H9 (cell line): Measurements from ENCODE around the gene C16orf74. TPM values are rescaled to one million over a fixed set of nuclear protein-coding genes. Genes with fewer than 3 reads are reported as not detected.
A peak's percentile ranks its signal among the peaks of the same experiment; 100 is the strongest.

ENCODE experiments used
- DNase-seq: peaks from one replicate; pipeline ENCODE4 v3.0.0-alpha.2; 2017
- H2AFZ ChIP-seq: one replicate; pipeline ENCODE4 v1.6.1; 2013; ENCODE audit warnings: mild to moderate bottlenecking, low read length, control low read depth, moderate library complexity
- H2AK5ac ChIP-seq: 2 replicates; pipeline ENCODE4 v1.6.1; 2013; ENCODE audit warnings: low read length, control low read depth, mixed read lengths; ENCODE audit not compliant: insufficient read length
- H2BK120ac ChIP-seq: one replicate; pipeline ENCODE4 v1.6.1; 2013; ENCODE audit warnings: low read depth, mild to moderate bottlenecking, low read length, control low read depth, inconsistent platforms; ENCODE audit not compliant: poor library complexity, severe bottlenecking
- H2BK12ac ChIP-seq: 2 replicates; pipeline ENCODE4 v1.6.1; 2013; ENCODE audit warnings: low read length, control low read depth, mixed read lengths, low read depth; ENCODE audit not compliant: insufficient read length
- H2BK15ac ChIP-seq: 2 replicates; pipeline ENCODE4 v1.6.1; 2013; ENCODE audit warnings: low read depth, low read length, control low read depth
- H2BK20ac ChIP-seq: one replicate; pipeline ENCODE4 v1.6.1; 2013; ENCODE audit warnings: low read depth, mild to moderate bottlenecking, low read length, control low read depth, inconsistent platforms; ENCODE audit not compliant: poor library complexity, severe bottlenecking
- H2BK5ac ChIP-seq: 2 replicates; pipeline ENCODE4 v1.6.1; 2013; ENCODE audit warnings: low read length, control low read depth, mixed read lengths; ENCODE audit not compliant: insufficient read length
- H3K14ac ChIP-seq: 2 replicates; pipeline ENCODE4 v1.6.1; 2013; ENCODE audit warnings: low read length, control low read depth; ENCODE audit not compliant: insufficient read depth
- H3K18ac ChIP-seq: 2 replicates; pipeline ENCODE4 v1.6.1; 2013; ENCODE audit warnings: low read depth, mild to moderate bottlenecking, mixed read lengths, low read length, control low read depth; ENCODE audit not compliant: insufficient read length
- H3K23ac ChIP-seq: 2 replicates; pipeline ENCODE4 v1.6.1; 2013; ENCODE audit warnings: low read length, control low read depth, mixed read lengths, low read depth; ENCODE audit not compliant: insufficient read length
- H3K23me2 ChIP-seq: 2 replicates; pipeline ENCODE4 v1.6.1; 2013; ENCODE audit warnings: low read depth, mild to moderate bottlenecking, mixed read lengths, low read length, control low read depth; ENCODE audit not compliant: insufficient read length, poor library complexity, severe bottlenecking
- H3K27ac ChIP-seq: 2 replicates; pipeline ENCODE4 v1.5.1; 2013; ENCODE audit warnings: low read length, control low read depth, mixed read lengths, low read depth; ENCODE audit not compliant: insufficient read length
- H3K27me3 ChIP-seq: 2 replicates; pipeline ENCODE4 v1.6.1; 2013; ENCODE audit warnings: low read length, control low read depth, inconsistent platforms; ENCODE audit not compliant: insufficient read depth
- H3K4ac ChIP-seq: 2 replicates; pipeline ENCODE4 v1.6.1; 2013; ENCODE audit warnings: low read depth, mild to moderate bottlenecking, control low read depth, inconsistent platforms, low read length, moderate library complexity
- H3K4me1 ChIP-seq: 2 replicates; pipeline ENCODE4 v1.6.1; 2013; ENCODE audit warnings: low read length, control low read depth, inconsistent platforms; ENCODE audit not compliant: insufficient read depth
- H3K4me2 ChIP-seq: 2 replicates; pipeline ENCODE4 v1.6.1; 2013; ENCODE audit warnings: low read length, control low read depth, mixed read lengths; ENCODE audit not compliant: insufficient read length, insufficient read depth
- H3K56ac ChIP-seq: 2 replicates; pipeline ENCODE4 v1.6.1; 2013; ENCODE audit warnings: low read depth, mild to moderate bottlenecking, mixed read lengths, low read length, control low read depth; ENCODE audit not compliant: insufficient read length
- H3K79me1 ChIP-seq: 2 replicates; pipeline ENCODE4 v1.6.1; 2013; ENCODE audit warnings: low read depth, mild to moderate bottlenecking, moderate library complexity, low read length, control low read depth, inconsistent platforms; ENCODE audit not compliant: insufficient read depth, poor library complexity, severe bottlenecking
- H3K79me2 ChIP-seq: 2 replicates; pipeline ENCODE4 v1.6.1; 2013; ENCODE audit warnings: low read length, control low read depth, inconsistent platforms; ENCODE audit not compliant: insufficient read depth
- H3K9ac ChIP-seq: 2 replicates; pipeline ENCODE4 v1.6.1; 2013; ENCODE audit warnings: low read length, control low read depth, mixed read lengths; ENCODE audit not compliant: insufficient read length; ENCODE audit errors: extremely low read depth
- H3K9me3 ChIP-seq: one replicate; pipeline ENCODE4 v1.6.1; 2013; ENCODE audit warnings: low read depth, low read length, inconsistent platforms; ENCODE audit not compliant: control insufficient read depth
- H3T11ph ChIP-seq: one replicate; pipeline ENCODE4 v1.6.1; 2013; ENCODE audit warnings: mild to moderate bottlenecking, low read length, control low read depth, inconsistent platforms
- H4K20me1 ChIP-seq: one replicate; pipeline ENCODE4 v1.6.1; 2013; ENCODE audit not compliant: control insufficient read depth, insufficient read length, insufficient read depth
- H4K5ac ChIP-seq: 2 replicates; pipeline ENCODE4 v1.6.1; 2013; ENCODE audit warnings: low read depth, mild to moderate bottlenecking, mixed read lengths, low read length, control low read depth; ENCODE audit not compliant: insufficient read length
- H4K8ac ChIP-seq: replicated peaks from 2 replicates; pipeline ENCODE4 v1.6.1; 2013; ENCODE audit warnings: low read length, control low read depth, mixed read lengths, low read depth; ENCODE audit not compliant: insufficient read length
- H4K91ac ChIP-seq: 2 replicates; pipeline ENCODE4 v1.6.1; 2013; ENCODE audit warnings: low read depth, mild to moderate bottlenecking, moderate library complexity, mixed read lengths, low read length, control low read depth; ENCODE audit not compliant: insufficient read length
- H3K27ac Mint-ChIP-seq, 3 experiments: 2 replicates in 2 of 3; 3 replicates in 1 of 3; pipeline ENCODE4 v1.8.0; 2020 to 2021; ENCODE audit warnings: mixed read lengths in 3 of 3, mild to moderate bottlenecking in 1 of 3, moderate library complexity in 1 of 3
- H3K27me3 Mint-ChIP-seq: 2 replicates; pipeline ENCODE4 v1.8.0; 2021; ENCODE audit warnings: low read depth, mild to moderate bottlenecking, moderate library complexity, mixed read lengths
- H3K36me3 Mint-ChIP-seq, 3 experiments: 2 replicates in 2 of 3; 3 replicates in 1 of 3; pipeline ENCODE4 v1.8.0; 2020 to 2021; ENCODE audit warnings: low read depth in 3 of 3, mixed read lengths in 3 of 3; ENCODE audit not compliant: insufficient read depth in 1 of 3
- H3K4me1 Mint-ChIP-seq, 2 experiments: 2 replicates each; pipeline ENCODE4 v1.8.0; 2020; ENCODE audit warnings: mixed read lengths in 2 of 2
- H3K4me3 Mint-ChIP-seq, 2 experiments: 2 replicates in 1 of 2; 3 replicates in 1 of 2; pipeline ENCODE4 v1.8.0; 2020 to 2021; ENCODE audit warnings: mild to moderate bottlenecking in 2 of 2, mixed read lengths in 2 of 2, moderate library complexity in 1 of 2
- H3K9me3 Mint-ChIP-seq, 2 experiments: 2 replicates in 1 of 2; 3 replicates in 1 of 2; pipeline ENCODE4 v1.8.0; 2020; ENCODE audit warnings: mild to moderate bottlenecking in 2 of 2, mixed read lengths in 2 of 2, moderate library complexity in 1 of 2
- CTCF ChIP-seq: fragments of 200-600 bp; sonication (generic); conservative IDR thresholded peaks from 3 replicates; pipeline ENCODE4 v1.8.0; 2021; ENCODE audit warnings: antibody characterized with exemption, mild to moderate bottlenecking
- WGBS: extraction: QIAGEN DNeasy Blood & Tissue Kit; methylation state at CpG from one replicate; pipeline ENCODE4 v1.1.7; 2013; ENCODE audit warnings: missing lambda C conversion rate, low lambda C conversion rate, mixed read lengths; ENCODE audit not compliant: insufficient read length; ENCODE audit errors: extremely low coverage; 5-methylcytosine and 5-hydroxymethylcytosine counted together
- total RNA-seq: library from RNA; stranded (reverse); gene quantifications from 2 replicates; pipeline ENCODE4 v1.2.1, GENCODE V29; 2021

The C16orf74 gene
- total RNA-seq, 1 experiment from 2014 or later = 5.6 TPM

DNA sequence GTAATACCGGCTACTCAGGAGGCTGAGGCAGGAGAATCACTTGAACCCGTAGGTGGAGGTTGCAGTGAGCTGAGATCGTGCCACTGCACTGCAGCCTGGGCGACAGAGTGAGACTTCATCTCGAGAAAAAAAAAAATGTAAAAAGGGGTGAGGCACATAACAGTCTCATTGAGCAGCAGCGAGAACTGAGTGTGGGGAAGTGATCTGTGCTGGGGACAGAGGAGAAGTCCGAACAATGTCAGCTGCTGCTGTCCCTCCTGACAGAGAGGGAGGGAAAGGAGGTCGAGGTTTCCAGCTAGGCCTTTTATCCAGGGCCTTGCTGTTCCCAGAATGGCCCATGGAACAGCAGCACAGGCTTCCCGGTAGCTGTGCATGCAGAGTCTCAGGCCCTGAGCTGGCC, 14.0 kb downstream of the C16orf74 start:
- H2AFZ ChIP-seq = no peak overlapping the region
- H3K9ac ChIP-seq = no peak overlapping the region
- H3K4me2 ChIP-seq = no peak overlapping the region
- no peak overlapping the region for H3K18ac ChIP-seq
- no peak overlapping the region for H2BK120ac ChIP-seq
- H3K4ac ChIP-seq = no peak overlapping the region
- H3K27ac ChIP-seq = no peak overlapping the region
- no peaks in the 10 kb centered on the region for H3K27me3 ChIP-seq
- H3K9me3 ChIP-seq = no peaks in the 10 kb centered on the region
- Mint-ChIP-seq H3K27me3 (no peaks in the 10 kb centered on the region), H3K9me3 (no peaks in the 10 kb centered on the region; a peak in 1 of 5 replicates), H3K4me3 (no peak overlapping the region), H3K27ac (peak overlapping the region in 1 of 3 experiments; percentile 67; a peak in 2 of 7 replicates), H3K4me1 (peaks cover 14 to 22% of the 10 kb centered on the region in 2 experiments), H3K36me3 (no peaks in the 10 kb centered on the region)
- H2BK5ac ChIP-seq = no peak overlapping the region
- no peak overlapping the region for H2BK20ac ChIP-seq
- no peaks in the 10 kb centered on the region for H3K79me2 ChIP-seq
- H3K14ac ChIP-seq = no peak overlapping the region; the same call in 1 of the 2 replicates
- no peak overlapping the region for H2BK12ac ChIP-seq
- DNase-seq = no peak
- no peak overlapping the region for H4K91ac ChIP-seq
- no peaks in the 10 kb centered on the region for H3K79me1 ChIP-seq
- no peak overlapping the region for H4K8ac ChIP-seq
- no CpG with 5 or more reads among the region's 9 CpGs for WGBS
- no peak overlapping the region for H4K5ac ChIP-seq
- H4K20me1 ChIP-seq = no peaks in the 10 kb centered on the region
- H3K4me1 ChIP-seq = no peaks in the 10 kb centered on the region; the same call in 1 of the 2 replicates
- H3T11ph ChIP-seq = no peak overlapping the region
- H2BK15ac ChIP-seq = no peak overlapping the region
- TF ChIP-seq CTCF = no peak
- H3K23ac ChIP-seq = no peak overlapping the region
- no peak overlapping the region for H2AK5ac ChIP-seq
- no peak overlapping the region for H3K56ac ChIP-seq
- H3K23me2 ChIP-seq = no peaks in the 10 kb centered on the region
